MCF 10A (cell line): Measurements from ENCODE around the gene UNC119B. TPM values are rescaled to one million over a fixed set of nuclear protein-coding genes. Genes with fewer than 3 reads are reported as not detected.
A peak's percentile ranks its signal among the peaks of the same experiment; 100 is the strongest.

Experiments used
- BruUV-seq: library from RNA; stranded (reverse); fragments of 400-500 nt; replicated peaks from 2 replicates; lab custom pipeline; 2021; lab: Mats Ljungman, UMichigan
- CTCF ChIA-PET: fragments of 300-600 bp; sonication (Branson Sonifier 250); formaldehyde crosslinking; extraction: SDS; loops from one replicate; lab custom pipeline; 2021; ENCODE audit warnings: antibody characterized with exemption, inconsistent platforms; lab: Yijun Ruan, JAX
- POLR2A ChIA-PET: fragments of 300-600, 350-650 bp; sonication (Branson Sonifier 250); formaldehyde crosslinking; extraction: SDS; loops from one replicate; lab custom pipeline; 2020; ENCODE audit warnings: antibody characterized with exemption, inconsistent platforms; lab: Yijun Ruan, JAX
- DNase-seq: peaks from one replicate; pipeline ENCODE4 v3.0.0-alpha.2; 2018; ENCODE audit not compliant: unreplicated experiment
- H3K27ac Mint-ChIP-seq: one replicate; pipeline ENCODE4 v1.8.0; 2022; ENCODE audit warnings: mild to moderate bottlenecking, low read depth, mixed read lengths; ENCODE audit not compliant: unreplicated experiment
- H3K27me3 Mint-ChIP-seq: one replicate; pipeline ENCODE4 v1.8.0; 2022; ENCODE audit warnings: mixed read lengths; ENCODE audit not compliant: insufficient read depth, unreplicated experiment
- H3K36me3 Mint-ChIP-seq: one replicate; pipeline ENCODE4 v1.8.0; 2022; ENCODE audit warnings: mild to moderate bottlenecking, moderate library complexity, mixed read lengths; ENCODE audit not compliant: insufficient read depth, unreplicated experiment
- H3K4me1 Mint-ChIP-seq: one replicate; pipeline ENCODE4 v1.8.0; 2022; ENCODE audit warnings: mixed read lengths; ENCODE audit not compliant: insufficient read depth, unreplicated experiment
- H3K4me3 Mint-ChIP-seq: one replicate; pipeline ENCODE4 v1.8.0; 2022; ENCODE audit warnings: mild to moderate bottlenecking, moderate library complexity, mixed read lengths; ENCODE audit not compliant: unreplicated experiment
- H3K9me3 Mint-ChIP-seq: one replicate; pipeline ENCODE4 v1.8.0; 2022; ENCODE audit warnings: mixed read lengths; ENCODE audit not compliant: unreplicated experiment
- CTCF ChIP-seq: fragments of 200-600 bp; IDR thresholded peaks from one replicate; pipeline ENCODE4 v1.8.0; 2022; ENCODE audit warnings: antibody characterized with exemption, mild to moderate bottlenecking; ENCODE audit not compliant: unreplicated experiment
- intact Hi-C: fragments of 100-400 bp; cut with micrococcal nuclease; formaldehyde crosslinking; loops from 2 replicates; pipeline ENCODE4 v1.14.1; 2022
- total RNA-seq: library from RNA; stranded (reverse); gene quantifications from 2 replicates; pipeline ENCODE4 v1.2.3, GENCODE V29; 2022

Gene UNC119B
- total RNA-seq, 1 experiment from 2014 or later = 31.0 TPM

GRCh38 chr12:120733574-120733973, 23.3 kb downstream of the UNC119B start:
- ChIA-PET CTCF (interaction anchor here (0.6 kb wide), 1 partner anchor 148 kb away, joined by 5 read pairs; no protein-coding TSS in a partner anchor), POLR2A (no interaction called here)
- TF ChIP-seq CTCF = no peak
- no peaks in the 10 kb centered on the region for H3K27me3 Mint-ChIP-seq
- intact Hi-C loops = no loop called here
- no peak overlapping the region for H3K27ac Mint-ChIP-seq
- peaks cover 8% of the 10 kb centered on the region for H3K36me3 Mint-ChIP-seq
- no TSS peak for BruUV-seq
- DNase-seq = no peak
- no peak overlapping the region for H3K4me3 Mint-ChIP-seq
- H3K4me1 Mint-ChIP-seq = no peaks in the 10 kb centered on the region
- H3K9me3 Mint-ChIP-seq = no peaks in the 10 kb centered on the region

- Mint-ChIP-seq H3K27me3 (no peaks in the 10 kb centered on the region), H3K27ac (no peak overlapping the region), H3K4me1 (no peaks in the 10 kb centered on the region), H3K9me3 (no peaks in the 10 kb centered on the region), H3K4me3 (no peak overlapping the region), H3K36me3 (peaks cover 6% of the 10 kb centered on the region)
- ChIA-PET POLR2A (no interaction called here), CTCF (no interaction called here)
- intact Hi-C loops = no loop called here
- no peak for DNase-seq
- no TSS peak for BruUV-seq
- no peak for TF ChIP-seq CTCF
Measured at GRCh38 chr12:120734210-120734609, 24.0 kb downstream of the UNC119B start.

- Mint-ChIP-seq H3K4me3 (no peak overlapping the region), H3K4me1 (no peaks in the 10 kb centered on the region), H3K9me3 (no peaks in the 10 kb centered on the region), H3K27ac (no peak overlapping the region), H3K27me3 (no peaks in the 10 kb centered on the region), H3K36me3 (peaks cover 6% of the 10 kb centered on the region)
- no TSS peak for BruUV-seq
- ChIA-PET POLR2A (no interaction called here), CTCF (no interaction called here)
- TF ChIP-seq CTCF = no peak
- intact Hi-C loops = no loop called here
- DNase-seq = peak; percentile 56
Measured at GRCh38 chr12:120735181-120735580, 24.9 kb downstream of the UNC119B start.

GRCh38 chr12:120736404-120737331, 26.4 kb downstream of the UNC119B start:
- DNase-seq = no peak
- no peak overlapping the region for H3K4me3 Mint-ChIP-seq
- no peaks in the 10 kb centered on the region for H3K9me3 Mint-ChIP-seq
- no peaks in the 10 kb centered on the region for H3K4me1 Mint-ChIP-seq
- H3K27me3 Mint-ChIP-seq = no peaks in the 10 kb centered on the region
- POLR2A ChIA-PET = no interaction called here
- TF ChIP-seq CTCF = no peak
- peaks cover 6% of the 10 kb centered on the region for H3K36me3 Mint-ChIP-seq
- no TSS peak for BruUV-seq
- H3K27ac Mint-ChIP-seq = no peak overlapping the region
- CTCF ChIA-PET = interaction anchor here (1.1 kb wide), 1 partner anchor 236 kb away, joined by 3 read pairs; no protein-coding TSS in a partner anchor
- intact Hi-C loops = no loop called here
